Progenitor cell of endocrine pancreas (in vitro differentiated cells): Measurements from ENCODE around the gene GDF10. TPM values are rescaled to one million over a fixed set of nuclear protein-coding genes. Genes with fewer than 3 reads are reported as not detected.

ENCODE experiments used
- DNase-seq: peaks from one replicate; pipeline ENCODE4 v3.0.0; 2021; ENCODE audit warnings: low spot score; ENCODE audit not compliant: unreplicated experiment
- H3K27ac Mint-ChIP-seq: 2 replicates; pipeline ENCODE4 v1.8.0; 2021; ENCODE audit warnings: mild to moderate bottlenecking, moderate library complexity, mixed read lengths
- H3K27me3 Mint-ChIP-seq: 2 replicates; pipeline ENCODE4 v1.8.0; 2021; ENCODE audit warnings: mixed read lengths
- H3K36me3 Mint-ChIP-seq: 2 replicates; pipeline ENCODE4 v1.8.0; 2022; ENCODE audit warnings: mixed read lengths; ENCODE audit not compliant: insufficient read depth
- H3K4me1 Mint-ChIP-seq: 2 replicates; pipeline ENCODE4 v1.8.0; 2021; ENCODE audit warnings: low read depth, mixed read lengths
- H3K4me3 Mint-ChIP-seq: 2 replicates; pipeline ENCODE4 v1.8.0; 2021; ENCODE audit warnings: low read depth, mild to moderate bottlenecking, moderate library complexity, mixed read lengths
- H3K9me3 Mint-ChIP-seq: 2 replicates; pipeline ENCODE4 v1.8.0; 2021; ENCODE audit warnings: low read depth, mixed read lengths
- total RNA-seq: library from RNA; stranded (reverse); gene quantifications from 2 replicates; pipeline ENCODE4 v1.2.1, GENCODE V29; 2021
- TF ChIP-seq, protein P1 (sequence below): fragments of 200-600 bp; sonication (generic); IDR thresholded peaks from one replicate; pipeline ENCODE4 v1.5.0; 2021; ENCODE audit warnings: antibody characterized with exemption, mild to moderate bottlenecking; ENCODE audit not compliant: unreplicated experiment

Gene GDF10
- total RNA-seq, 1 donor from 2014 or later: not detected

DNA sequence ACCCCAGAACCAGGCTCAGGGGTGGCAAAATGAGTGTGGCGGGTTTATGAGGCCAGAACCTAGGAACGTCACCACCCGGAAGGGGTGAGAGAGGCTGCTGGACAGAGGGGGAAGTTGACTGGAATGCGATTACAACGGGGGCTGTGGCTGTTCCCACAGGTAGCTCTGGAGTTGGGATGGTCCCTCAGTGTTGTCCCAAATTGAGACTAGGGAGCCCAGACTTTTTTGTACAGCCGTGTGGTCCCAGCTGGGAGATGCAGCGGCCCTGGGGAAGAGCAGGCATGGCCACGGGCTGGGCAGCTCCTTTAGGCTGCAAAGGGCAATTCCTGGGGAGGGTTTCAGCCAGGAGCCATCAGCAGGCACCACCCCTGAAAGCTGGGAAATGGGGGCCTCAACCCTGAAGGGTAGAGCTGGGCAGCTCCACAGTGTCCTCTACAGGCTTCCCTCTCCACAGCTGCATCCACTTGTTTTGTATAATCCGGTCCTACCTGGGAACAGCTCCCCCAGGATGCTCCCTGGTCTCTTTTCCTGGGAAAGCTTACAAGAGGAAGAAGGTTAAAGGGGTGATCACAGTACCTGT lies 11.0 kb upstream of the GDF10 start:
- Mint-ChIP-seq H3K27ac (no peak overlapping the region), H3K36me3 (no peaks in the 10 kb centered on the region), H3K4me3 (no peak overlapping the region), H3K27me3 (peaks cover 69% of the 10 kb centered on the region), H3K9me3 (no peaks in the 10 kb centered on the region), H3K4me1 (no peaks in the 10 kb centered on the region)
- DNase-seq: no peak
- TF ChIP-seq, protein P1, sequence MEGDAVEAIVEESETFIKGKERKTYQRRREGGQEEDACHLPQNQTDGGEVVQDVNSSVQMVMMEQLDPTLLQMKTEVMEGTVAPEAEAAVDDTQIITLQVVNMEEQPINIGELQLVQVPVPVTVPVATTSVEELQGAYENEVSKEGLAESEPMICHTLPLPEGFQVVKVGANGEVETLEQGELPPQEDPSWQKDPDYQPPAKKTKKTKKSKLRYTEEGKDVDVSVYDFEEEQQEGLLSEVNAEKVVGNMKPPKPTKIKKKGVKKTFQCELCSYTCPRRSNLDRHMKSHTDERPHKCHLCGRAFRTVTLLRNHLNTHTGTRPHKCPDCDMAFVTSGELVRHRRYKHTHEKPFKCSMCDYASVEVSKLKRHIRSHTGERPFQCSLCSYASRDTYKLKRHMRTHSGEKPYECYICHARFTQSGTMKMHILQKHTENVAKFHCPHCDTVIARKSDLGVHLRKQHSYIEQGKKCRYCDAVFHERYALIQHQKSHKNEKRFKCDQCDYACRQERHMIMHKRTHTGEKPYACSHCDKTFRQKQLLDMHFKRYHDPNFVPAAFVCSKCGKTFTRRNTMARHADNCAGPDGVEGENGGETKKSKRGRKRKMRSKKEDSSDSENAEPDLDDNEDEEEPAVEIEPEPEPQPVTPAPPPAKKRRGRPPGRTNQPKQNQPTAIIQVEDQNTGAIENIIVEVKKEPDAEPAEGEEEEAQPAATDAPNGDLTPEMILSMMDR: no peak

DNA sequence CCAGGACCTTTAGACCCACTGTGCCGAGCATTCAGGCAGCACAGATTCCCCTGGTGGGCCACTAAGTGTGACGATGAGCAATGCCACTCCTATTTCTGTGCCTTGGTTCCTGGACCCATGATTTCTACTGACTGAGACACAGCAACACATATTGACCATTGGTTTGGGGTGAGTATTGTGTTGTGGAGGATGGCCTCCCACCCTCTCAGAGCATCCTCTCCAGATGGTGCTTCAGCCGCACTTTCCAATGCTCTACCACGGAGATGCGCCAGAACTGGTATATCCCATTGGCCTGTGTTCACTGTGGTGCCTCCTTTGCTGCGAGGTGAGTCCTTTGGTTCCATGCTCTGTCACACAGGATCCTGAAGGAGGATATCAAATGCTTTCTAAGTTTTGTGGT lies 10.1 kb upstream of the GDF10 start:
- Mint-ChIP-seq H3K4me1 (no peaks in the 10 kb centered on the region), H3K27me3 (peaks cover 72% of the 10 kb centered on the region), H3K9me3 (no peaks in the 10 kb centered on the region), H3K4me3 (no peak overlapping the region), H3K27ac (no peak overlapping the region), H3K36me3 (no peaks in the 10 kb centered on the region)
- DNase-seq: no peak
- TF ChIP-seq, protein P1: no peak

DNA sequence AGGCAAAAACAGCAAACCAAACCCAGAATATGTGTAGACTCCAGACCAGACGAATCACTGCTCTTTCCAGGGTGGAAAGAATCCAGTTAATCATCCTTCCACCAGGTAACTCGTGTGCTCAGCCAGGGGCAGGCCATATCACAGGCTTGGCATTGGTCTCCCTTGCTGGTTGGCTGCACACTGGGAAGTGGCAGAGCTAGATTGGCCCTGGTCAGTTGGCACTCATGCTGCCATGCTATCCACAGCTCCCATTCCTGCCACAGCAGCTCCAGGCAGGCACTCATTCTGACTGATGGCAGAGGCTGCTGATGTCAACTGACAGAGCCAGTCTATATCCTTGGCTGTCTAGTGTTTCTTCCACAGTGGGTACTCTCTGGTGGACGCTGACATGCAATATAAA lies 9.7 kb upstream of the GDF10 start:
- Mint-ChIP-seq H3K36me3 (no peaks in the 10 kb centered on the region), H3K27ac (no peak overlapping the region), H3K4me1 (no peaks in the 10 kb centered on the region), H3K4me3 (no peak overlapping the region), H3K27me3 (peaks cover 74% of the 10 kb centered on the region), H3K9me3 (no peaks in the 10 kb centered on the region)
- DNase-seq: no peak
- TF ChIP-seq, protein P1: no peak

DNA sequence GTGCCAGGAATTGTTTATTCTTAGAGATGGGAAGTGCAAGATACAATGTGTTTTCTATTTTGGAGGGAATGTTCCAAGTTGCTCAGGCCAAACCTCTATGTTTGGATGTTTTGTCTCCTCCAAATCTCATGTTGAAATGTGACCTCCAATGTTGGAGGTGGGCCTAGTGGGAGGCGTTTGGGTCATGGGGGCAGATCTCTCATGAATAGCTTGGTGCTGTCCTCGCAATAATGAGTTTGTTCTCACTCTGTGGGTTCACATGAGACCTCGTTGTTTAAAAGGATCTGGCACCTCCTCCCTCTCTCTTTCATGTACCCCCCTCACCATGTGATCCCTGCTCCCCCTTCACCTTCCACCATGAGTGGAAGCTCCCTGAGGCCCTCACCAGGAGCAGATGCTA lies 8.3 kb upstream of the GDF10 start:
- H3K27me3 Mint-ChIP-seq: peaks cover 74% of the 10 kb centered on the region
- H3K4me1 Mint-ChIP-seq: no peaks in the 10 kb centered on the region
- no peak overlapping the region for H3K4me3 Mint-ChIP-seq
- DNase-seq: no peak
- H3K9me3 Mint-ChIP-seq: no peaks in the 10 kb centered on the region
- TF ChIP-seq, protein P1: no peak
- no peak overlapping the region for H3K27ac Mint-ChIP-seq
- no peaks in the 10 kb centered on the region for H3K36me3 Mint-ChIP-seq

DNA sequence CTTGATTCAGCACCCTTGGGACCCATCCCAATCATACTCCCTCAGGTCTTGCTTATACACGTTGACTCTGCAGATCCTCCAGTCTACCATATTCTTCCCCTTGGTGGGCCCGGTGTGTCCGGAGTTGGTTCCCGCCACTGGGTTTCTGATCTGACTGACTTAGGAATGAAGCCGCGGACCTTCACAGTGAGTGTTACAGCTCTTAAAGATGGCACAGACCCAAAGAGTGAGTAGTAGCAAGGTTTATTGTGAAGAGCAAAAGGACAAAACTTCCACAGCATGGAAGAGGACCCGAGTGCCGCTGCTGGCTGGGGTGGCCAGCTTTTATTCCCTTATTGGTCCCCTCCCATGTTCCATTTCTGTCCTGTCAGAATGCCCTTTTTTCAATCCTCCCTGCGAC lies 5.9 kb upstream of the GDF10 start:
- no peaks in the 10 kb centered on the region for H3K4me1 Mint-ChIP-seq
- DNase-seq: no peak
- peaks cover 82% of the 10 kb centered on the region for H3K27me3 Mint-ChIP-seq
- no peaks in the 10 kb centered on the region for H3K36me3 Mint-ChIP-seq
- no peak overlapping the region for H3K27ac Mint-ChIP-seq
- no peak overlapping the region for H3K4me3 Mint-ChIP-seq
- H3K9me3 Mint-ChIP-seq: no peaks in the 10 kb centered on the region
- TF ChIP-seq, protein P1: no peak
